ENCODE results near the gene ZBTB37. TPM values are rescaled to one million over a fixed set of nuclear protein-coding genes. Genes with fewer than 3 reads are reported as not detected.

The ZBTB37 gene
- total and polyA plus RNA-seq, 9 of the 15 experiments (the other 6 are each of a cell fraction or from before 2014, with no cell fraction given) = 1.3 to 13.9 (median 5.4) TPM

DNA sequence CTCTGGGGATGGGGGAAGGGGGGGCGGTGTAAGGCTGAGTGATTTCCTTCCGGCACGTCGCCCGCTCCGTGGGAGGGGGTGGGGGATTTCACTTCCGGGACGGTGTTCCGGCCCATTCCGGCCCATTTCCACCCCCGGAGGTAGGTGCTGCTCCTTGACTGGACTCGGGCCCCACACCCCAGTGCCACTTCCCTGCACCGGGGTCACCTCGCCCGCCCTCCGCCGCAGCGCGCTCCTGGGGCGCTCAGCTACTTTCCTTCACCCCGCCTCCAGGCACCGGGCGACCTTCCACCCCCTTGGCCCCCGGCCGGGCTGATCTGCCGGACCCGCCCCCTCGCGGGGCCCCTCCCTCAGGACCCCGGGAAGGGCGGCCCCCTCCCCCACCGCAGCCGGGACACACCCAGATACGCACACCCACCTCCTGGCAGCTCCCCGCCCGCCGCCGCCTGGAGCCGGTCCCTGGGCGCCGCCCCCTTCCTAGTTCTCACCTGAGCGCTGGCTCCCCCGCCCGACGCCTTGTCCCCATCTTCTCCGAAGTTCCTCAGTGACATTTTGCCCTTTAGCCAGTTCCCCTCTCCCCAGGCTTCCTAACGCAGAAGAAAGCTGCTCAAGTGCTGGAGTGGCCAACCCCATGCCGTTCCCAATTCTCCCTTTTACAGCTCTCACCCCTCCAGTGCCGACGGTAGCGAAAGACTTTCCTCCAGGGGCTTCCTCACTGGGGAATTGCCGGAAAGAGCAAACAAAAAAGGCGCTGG is at the start of gene ZBTB37 (continued):
- peak; percentile 98 for TF ChIP-seq HMGN3 (IDR thresholded peaks at IDR 0.05; ENCODE audit: borderline replicate concordance, extremely low read depth, insufficient read length, low read depth, low read length)
- no peak for TF ChIP-seq FOS (IDR thresholded peaks at IDR 0.05; ENCODE audit: extremely low read depth, insufficient read length)
- peak; percentile 59; the same call in 1 of the 2 replicates for TF ChIP-seq NFRKB (IDR thresholded peaks at IDR 0.05; ENCODE audit: low read depth)
- no peak for TF ChIP-seq TFAM (CRISPR knock-in tag; conservative IDR thresholded peaks at IDR 0.05)
- TF ChIP-seq SIN3A (IDR thresholded peaks at IDR 0.05; ENCODE audit: borderline replicate concordance in 2 of 2, control insufficient read depth in 1 of 2, low read depth in 2 of 2, low read length in 2 of 2) = peak in 1 of 2 experiments; percentile 84; a peak in 3 of 4 replicates
- TF ChIP-seq SLC30A9 (CRISPR knock-in tag; IDR thresholded peaks at IDR 0.05) = no peak
- TF ChIP-seq, protein P1, sequence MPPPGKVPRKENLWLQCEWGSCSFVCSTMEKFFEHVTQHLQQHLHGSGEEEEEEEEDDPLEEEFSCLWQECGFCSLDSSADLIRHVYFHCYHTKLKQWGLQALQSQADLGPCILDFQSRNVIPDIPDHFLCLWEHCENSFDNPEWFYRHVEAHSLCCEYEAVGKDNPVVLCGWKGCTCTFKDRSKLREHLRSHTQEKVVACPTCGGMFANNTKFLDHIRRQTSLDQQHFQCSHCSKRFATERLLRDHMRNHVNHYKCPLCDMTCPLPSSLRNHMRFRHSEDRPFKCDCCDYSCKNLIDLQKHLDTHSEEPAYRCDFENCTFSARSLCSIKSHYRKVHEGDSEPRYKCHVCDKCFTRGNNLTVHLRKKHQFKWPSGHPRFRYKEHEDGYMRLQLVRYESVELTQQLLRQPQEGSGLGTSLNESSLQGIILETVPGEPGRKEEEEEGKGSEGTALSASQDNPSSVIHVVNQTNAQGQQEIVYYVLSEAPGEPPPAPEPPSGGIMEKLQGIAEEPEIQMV (tag; conservative IDR thresholded peaks at IDR 0.05; ENCODE audit: low read depth) = no peak
- no peak for TF ChIP-seq ZNF3 (CRISPR knock-in tag; IDR thresholded peaks at IDR 0.05)
- TF ChIP-seq CAMTA2 (CRISPR knock-in tag; conservative IDR thresholded peaks at IDR 0.05) = no peak
- no peak for TF ChIP-seq RBBP5 (IDR thresholded peaks at IDR 0.05; ENCODE audit: borderline replicate concordance, insufficient read depth, low read length, poor library complexity, severe bottlenecking)
- no peak for TF ChIP-seq POLR2H (tag; IDR thresholded peaks at IDR 0.05; ENCODE audit: low read depth)
- no peak for TF ChIP-seq MAFG (tag; conservative IDR thresholded peaks at IDR 0.05)
- TF ChIP-seq, protein P2, sequence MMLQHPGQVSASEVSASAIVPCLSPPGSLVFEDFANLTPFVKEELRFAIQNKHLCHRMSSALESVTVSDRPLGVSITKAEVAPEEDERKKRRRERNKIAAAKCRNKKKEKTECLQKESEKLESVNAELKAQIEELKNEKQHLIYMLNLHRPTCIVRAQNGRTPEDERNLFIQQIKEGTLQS (IDR thresholded peaks at IDR 0.05) = no peak
- TF ChIP-seq, protein P2 (CRISPR knock-in tag; conservative IDR thresholded peaks at IDR 0.05) = 0 out of 2 replicates have a peak, but pooled peaks have one; percentile 64
- TF ChIP-seq NONO (IDR thresholded peaks at IDR 0.05; ENCODE audit: low read depth in 2 of 2, low read length in 1 of 2) = peak in 1 of 2 experiments; percentile 80; a peak in 1 of 4 replicates
- no peak for TF ChIP-seq NFE2L1 (tag; IDR thresholded peaks at IDR 0.05; ENCODE audit: borderline replicate concordance, low read depth)
- TF ChIP-seq CREBBP (IDR thresholded peaks at IDR 0.05; ENCODE audit: low read depth, low read length) = no peak
- TF ChIP-seq ZNF280A (IDR thresholded peaks at IDR 0.05; ENCODE audit: low read depth, partially characterized antibody) = no peak
- no peak for TF ChIP-seq COPS2 (conservative IDR thresholded peaks at IDR 0.05)
- no peak for TF ChIP-seq RBM15 (IDR thresholded peaks at IDR 0.05; ENCODE audit: insufficient read depth, low read length)

All from K562 (cell line).